ENCODE data around the gene WARS2.

Gene WARS2

DNA sequence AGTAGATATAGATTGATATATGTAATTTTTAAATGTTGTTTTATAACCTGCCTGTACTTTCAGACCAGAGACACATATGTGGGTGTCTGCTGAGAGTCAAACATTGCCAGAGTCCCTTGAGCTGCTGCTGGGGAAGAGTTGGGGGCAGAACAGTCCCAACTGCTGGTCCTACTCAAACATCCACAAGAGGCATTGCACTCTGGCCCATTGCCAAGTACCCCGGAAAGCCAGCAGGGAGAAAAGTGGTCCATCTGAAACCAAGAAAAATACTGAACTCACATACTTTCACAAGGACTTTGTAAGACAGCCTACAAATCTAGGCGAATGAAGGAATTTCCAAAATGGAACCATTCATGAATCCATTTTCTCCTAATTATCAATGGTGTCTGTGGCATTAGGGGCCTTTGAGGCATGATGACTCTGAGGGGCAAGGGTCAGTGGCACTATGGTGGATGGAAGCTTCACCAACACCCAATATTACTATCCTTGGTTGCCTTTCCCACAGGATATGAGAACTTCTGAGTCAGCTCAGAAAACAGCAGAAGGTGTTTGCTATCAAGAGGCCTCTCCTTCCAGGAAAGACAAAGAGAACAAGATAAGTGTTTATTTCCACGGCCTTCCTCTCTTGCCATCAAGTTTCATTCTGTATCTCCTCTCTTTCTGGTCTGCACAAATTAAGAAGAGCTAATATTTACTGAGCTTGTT is 145.0 kb downstream of the WARS2 start:
- DNase-seq: no peak

DNA sequence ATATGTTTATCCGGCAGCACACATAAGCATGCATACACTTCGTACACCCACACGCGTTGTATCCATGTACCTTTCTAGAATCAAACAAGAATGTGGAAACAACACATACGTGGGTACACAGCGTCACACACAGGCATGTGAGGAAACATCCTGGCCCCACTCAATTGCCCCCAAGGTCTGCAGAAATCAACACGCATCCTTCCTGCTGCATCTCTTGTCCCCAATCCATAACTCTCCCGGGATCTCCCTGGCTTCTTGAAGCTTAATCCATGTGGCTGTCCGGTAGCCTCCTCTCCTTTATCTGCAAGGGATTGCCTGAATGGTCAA is 146.8 kb downstream of the WARS2 start:
- DNase-seq: no peak

DNA sequence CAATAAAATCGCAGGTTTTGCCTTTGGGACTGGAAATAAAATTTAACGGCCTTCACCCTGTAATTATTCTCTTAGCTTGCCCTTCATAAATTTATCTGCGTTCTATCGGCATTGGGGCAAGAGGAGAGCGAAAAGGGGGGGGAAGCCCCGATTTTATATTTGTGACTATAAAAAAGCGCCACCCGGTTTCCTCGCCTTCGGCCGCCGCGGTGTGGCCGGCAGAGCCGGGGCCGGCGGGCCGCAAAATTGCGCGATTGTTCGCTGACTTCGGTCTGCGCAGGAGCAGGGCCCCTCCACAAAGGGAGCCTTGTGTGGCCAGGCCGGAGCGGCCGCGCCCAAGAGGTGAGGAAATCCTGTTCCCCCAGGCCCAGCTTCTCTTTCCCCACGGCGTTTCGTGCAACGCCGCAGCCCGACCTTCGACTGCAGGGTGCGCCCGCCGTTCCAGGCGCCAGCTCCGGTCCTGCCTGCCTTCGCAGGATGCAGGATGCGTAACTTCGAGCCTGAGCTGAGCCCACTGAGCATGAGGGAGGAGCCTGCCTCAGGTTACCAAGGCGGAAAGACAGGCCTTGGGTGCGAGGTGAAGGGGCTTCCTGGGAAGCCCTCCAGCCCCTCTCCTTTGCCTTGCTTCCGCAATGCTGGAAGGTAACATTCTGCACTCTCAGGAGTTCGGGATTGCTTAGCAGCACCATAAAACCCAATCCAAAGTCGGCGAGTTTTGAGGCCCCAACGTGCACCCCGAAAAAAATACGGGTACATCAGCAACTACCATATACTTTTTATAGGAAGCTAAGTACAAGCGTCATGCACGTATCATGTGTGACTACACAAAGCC is 147.4 kb downstream of the WARS2 start:
- DNase-seq: no peak

GRCh38 chr1:118992237-118992825 is 148.1 kb downstream of the WARS2 start:
- DNase-seq: no peak

DNA sequence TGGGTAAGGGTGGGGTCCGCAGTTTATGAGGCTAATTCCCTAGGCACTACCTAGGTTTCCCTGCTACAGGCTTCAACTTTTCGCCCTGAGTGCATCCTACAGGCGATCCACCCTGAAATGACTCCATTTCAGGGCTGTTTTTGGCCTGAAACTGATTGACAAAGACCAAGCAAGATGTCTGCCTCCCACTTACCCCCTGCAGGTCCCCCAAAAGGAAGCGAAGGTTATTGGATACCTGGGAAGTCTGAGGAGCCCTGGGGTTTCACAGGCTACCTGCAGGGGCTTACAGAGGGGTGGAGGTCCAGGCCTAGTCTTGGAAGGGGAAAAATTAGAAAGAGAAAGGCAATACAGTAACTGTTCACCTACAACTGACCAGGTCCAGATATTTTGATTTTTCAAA is 149.0 kb downstream of the WARS2 start:
- no peak for DNase-seq

- DNase-seq: no peak
These were observed 149.8 kb downstream of the WARS2 start for GRCh38 chr1:118990513-118991152.

DNA sequence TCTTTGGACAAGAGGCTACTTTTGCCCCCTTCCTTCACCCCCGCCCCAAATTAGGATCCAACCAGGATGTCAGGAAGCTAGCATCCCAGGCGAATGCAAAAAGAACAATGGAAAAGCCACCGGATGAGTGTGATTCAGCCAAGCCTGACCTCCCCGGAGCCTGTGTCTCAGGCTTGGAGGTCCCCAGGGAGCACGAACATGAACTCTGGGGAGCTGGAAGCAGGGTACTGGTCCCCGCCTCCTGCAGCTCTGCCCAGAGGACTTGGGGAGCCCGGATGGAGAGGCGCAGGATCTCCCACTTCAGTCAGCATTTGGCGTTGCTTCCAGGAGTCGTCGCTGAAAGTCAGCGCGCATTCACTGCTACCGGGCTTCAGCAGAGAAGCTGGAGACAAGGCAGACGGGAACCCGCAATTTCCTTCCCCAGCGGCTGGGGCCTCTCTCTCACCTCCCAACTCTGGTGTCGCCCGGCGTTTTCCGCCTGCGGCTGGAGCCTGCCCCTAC is 150.5 kb downstream of the WARS2 start:
- no peak for DNase-seq

DNA sequence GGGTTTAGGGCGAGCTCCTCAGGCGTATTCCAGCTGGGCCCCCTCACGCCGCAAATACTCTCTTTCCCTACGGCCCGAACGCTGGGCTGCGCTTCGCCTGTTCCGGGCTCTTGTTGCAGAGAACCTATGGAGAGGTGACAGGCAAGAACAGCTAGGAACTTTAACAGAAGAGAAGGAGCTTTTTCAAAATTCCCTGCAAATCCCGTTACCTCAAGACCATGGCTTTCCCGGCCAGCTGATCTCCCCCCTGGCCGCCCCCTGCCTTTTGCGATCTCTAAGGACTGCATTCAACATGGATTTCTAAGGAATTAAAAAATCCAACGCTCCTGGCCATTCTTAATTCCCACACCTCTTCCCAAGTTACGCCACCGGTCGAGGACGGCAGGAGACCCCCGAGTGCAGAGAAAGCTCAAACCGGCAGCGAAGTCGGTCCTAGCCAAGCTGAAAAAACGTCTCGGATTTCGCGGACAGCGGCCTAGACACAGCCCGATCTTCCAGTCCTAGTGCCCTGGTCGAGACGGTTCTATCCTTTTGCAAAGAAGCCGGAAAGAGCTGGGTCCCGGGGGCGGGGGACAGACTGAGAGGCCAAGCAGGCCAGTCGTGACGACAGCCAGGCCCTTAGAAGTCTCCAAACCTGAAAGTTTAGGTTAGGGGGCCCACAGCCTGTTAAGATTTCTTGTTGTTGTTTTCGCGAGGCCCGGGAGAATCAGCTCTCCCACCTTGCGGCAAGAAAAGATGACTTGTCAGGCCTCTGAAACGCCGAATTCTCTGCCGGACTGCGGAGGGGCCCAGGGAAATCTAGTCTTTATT is 151.2 kb downstream of the WARS2 start:
- no peak for DNase-seq

DNA sequence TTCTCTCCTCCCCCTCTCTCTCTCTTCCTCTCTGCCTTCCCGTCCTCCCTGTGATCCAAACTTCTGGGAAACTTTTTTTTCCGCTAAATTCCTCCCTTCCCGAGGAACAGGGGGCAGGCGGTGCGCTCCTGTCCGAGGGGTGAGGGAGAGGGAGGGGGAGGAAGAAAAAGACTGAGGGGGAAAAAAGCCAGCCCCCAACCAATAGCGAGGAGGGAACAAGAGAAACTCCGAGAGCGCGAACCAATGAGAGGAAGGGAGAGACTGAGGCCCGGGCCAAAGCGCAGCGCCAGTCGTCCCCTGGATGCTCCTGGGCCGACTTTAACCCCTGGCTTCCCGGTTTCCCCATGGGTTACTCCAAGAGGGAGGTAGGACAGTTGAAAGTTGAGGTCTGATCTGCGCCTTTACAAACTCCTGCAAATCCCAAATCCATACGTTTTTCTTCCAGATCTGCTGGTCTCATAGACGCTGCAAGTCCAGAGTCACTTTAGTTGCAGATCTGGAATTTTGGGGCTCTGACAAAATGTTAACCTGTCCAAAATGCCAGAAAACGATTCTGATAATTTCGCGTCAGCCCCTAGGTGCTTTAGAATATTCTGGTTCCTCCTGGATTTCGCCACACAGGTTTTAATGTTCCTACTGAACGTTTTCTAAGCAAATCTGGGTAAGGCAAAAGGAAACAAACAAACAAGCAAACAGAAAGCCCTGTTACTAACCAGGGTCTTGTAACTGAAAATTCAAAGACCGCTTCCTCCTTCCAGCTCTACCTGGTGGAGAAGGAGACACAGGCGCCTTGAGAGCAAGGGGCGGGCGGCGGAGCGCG is 152.1 kb downstream of the WARS2 start, which contains the start of gene TBX15:
Gene TBX15 (minus strand): TSS at position 158 of the 820 bp plus-strand sequence. CDS start 548 bp downstream, outside the sequence.
- DNase-seq: no peak

DNA sequence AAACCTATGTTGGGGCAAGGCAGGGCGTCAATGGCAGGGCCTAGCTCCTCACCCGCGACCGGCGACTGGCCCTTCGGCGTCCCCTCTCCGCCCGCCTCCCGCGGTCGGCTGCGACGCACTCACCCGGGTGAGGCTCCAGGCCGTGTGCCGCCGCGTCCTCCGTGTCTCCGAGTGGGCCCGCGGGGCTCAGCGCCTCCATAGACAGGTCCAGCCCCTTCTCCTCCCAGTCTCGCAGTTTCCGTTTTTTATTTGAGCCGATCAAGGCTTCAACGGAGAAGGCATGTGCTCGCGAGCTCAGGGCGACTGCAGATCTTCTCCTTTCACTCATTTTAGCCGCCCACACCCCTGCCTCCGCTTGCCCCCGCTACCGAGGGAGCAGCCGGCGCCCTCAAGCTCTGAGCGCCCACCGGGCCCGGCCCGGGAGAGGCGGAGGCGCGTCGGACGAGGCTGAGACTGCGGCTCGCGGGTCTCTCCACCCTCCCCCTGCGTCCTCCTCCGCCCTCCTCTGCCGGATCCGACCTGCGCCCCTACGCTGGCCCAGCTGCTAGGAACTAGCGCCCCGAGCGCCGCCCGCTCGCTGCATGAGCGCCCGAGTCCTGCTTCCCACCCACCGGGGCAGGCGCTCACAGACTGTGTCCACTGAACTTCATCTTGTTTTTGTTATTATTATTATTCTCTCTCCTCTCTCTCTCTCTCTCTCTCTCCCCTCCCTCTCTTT is 152.8 kb downstream of the WARS2 start:
- DNase-seq: no peak

DNA sequence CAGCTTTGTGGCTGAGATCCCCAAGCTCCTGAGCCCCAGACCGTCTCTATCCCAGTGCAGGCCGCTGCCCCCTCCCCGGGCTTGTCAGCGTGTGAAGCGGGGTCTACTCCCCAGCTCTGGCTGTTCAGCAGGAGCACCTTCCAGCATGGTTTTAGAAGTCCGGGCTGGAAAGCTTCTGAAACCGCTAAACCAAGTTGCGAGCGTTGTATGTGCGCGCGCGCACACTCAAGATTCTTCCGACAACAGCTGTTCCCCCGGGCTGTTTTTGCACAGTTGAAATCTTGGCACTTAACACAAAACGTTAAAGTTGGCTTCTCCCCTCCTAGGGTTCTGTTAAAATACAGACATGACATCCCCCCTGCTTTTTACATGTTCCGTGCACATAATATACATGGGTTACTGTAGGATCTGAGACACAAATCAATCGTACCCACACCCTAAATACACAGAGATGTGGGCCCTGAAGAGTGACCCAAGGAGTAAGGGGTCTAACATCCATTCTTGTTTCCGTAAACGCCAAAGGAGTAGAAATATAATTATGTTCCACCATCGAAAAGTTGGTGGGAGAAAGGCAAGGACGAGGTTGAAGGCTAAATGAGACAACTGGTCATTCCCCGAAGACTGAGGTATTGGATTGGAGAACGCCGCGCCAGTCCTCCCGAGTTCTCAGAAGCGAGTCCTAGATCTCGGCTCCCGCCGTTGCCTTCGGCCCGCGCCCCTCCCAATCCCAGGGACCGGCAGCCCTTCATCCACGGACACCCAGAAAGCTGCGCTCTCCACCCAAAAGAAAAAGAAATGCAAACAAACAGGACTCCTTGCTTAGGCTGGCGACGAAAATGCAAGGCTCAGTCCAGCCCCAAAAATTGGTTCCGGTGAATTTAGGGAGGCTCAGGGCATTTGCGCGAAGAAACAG is 153.6 kb downstream of the WARS2 start:
- DNase-seq: no peak

- DNase-seq: no peak
These were observed 154.6 kb downstream of the WARS2 start for GRCh38 chr1:118985640-118986554.

DNA sequence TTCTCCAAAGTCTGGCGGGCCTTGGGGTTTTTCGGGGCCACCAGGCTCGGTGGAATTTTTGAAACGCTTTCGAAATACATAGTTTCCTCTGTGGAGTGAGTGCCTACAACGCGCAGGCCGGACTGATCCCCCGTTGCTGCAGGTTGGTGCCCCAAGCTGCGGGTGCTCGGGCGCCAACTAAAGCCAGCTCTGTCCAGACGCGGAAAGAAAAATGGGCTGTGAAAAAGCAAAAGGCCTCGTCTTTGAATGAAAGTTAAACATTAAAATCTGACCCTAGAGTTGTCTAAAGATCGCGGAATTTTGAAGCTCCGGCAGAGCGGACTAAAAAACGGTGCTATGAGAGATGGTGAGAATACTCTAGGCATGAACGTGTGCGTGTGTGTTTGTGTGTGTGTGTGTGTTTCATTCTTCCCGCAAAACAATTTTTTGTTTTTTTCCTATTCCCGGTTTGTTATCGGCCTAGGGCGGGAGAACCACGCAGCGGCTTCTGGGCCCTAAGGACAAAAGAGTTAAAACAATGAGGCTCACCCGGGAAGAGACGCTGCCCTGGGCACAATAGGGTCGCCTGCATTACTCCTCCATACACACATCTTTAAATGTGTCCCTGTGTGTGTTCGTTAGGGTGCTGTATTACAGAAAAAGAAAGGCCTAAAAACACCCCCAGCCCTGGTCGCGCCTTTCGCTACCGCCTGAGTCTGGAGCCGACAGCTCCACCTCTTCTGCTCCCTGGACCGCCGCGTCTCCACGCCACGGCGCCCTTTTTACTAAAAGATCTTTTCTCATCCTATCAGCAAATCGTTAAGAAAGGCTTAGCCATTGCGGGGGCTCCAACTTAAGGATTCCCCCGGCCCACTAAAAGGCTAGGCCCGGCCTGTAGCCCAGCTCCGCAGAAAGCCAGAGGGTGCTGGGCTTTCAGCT is 155.5 kb downstream of the WARS2 start:
- no peak for DNase-seq

DNA sequence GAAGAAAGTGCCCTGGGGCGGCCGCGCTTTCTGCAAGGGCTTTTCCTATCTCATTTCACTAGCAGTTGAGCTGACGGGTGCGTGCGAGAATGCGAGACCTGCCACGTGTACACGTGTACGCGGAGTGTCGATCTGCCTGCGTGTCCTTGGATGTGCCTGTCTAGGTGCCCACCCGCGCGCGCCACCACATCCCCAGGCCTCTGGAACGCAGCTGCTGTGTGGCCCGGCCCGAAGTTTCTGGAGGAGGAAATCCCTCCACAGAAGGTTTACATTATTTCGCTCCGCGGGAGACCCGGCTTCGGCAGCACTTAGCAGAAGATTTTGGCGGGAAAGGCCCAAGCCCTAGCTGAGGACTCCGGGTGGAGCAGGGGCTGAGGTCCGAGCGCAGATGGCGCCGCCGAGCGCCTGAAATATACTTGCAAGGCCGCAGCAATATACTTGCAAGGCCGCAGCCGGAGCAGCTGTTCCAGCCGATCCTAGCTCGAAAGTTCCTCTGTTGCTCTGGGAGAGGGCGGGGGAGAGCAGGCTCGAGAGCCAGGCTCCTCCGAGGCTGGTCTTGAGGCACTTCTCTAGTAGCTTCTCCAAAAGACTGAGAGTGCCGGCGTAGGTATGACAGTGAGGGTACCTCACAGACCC is 156.2 kb downstream of the WARS2 start:
- no peak for DNase-seq

- DNase-seq: no peak
These were observed 156.9 kb downstream of the WARS2 start for GRCh38 chr1:118983558-118984041.

GRCh38 chr1:118982821-118983557 is 157.5 kb downstream of the WARS2 start:
- no peak for DNase-seq
